ENCODE data around the gene MPP3. TPM values are rescaled to one million over a fixed set of nuclear protein-coding genes. Genes with fewer than 3 reads are reported as not detected.

MPP3 gene
- total and polyA plus RNA-seq, 10 of the 15 experiments (the other 5 are each of a cell fraction or from before 2014, with no cell fraction given) = not detected

DNA sequence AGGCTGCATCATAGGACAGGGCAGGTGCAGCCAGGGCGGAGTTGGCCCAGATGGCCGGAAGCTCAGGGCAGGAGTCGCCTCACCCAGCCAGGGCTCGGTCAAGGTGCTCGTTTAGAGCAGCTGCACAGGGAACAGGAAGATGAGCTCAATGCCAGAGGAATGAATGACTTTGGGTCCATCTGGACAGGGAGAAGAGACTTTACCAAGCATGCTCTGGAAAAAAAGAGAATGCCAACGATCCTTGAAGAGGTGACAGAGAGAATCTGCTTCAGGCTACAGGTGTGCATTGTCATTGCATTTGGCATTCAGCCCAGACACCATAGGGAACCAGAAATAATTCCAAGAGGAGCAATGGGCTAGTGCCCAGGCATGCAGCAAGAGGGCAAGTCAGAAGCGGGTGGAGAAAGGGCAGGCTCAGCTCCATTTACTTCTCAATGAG is 6.7 kb upstream of the MPP3 start:
- Histone ChIP-seq H3K4me1 (ENCODE audit: control insufficient read depth, insufficient read depth, low read length) (no peaks in the 10 kb centered on the region), H3K4me2 (ENCODE audit: control insufficient read depth, insufficient read depth) (no peak overlapping the region), H2AFZ (ENCODE audit: control insufficient read depth, low read depth, low read length) (no peak overlapping the region), H3K27me3 (replicated peaks in 1 of 2; ENCODE audit: control insufficient read depth in 2 of 2, insufficient read depth in 2 of 2, low read length in 1 of 2) (no peaks in the 10 kb centered on the region; a peak in 1 of 4 replicates), H3K9ac (ENCODE audit: control insufficient read depth, insufficient read depth, low read length) (no peak overlapping the region), H3K4me3 (no peak overlapping the region), H4K20me1 (ENCODE audit: control insufficient read depth, insufficient read depth) (no peaks in the 10 kb centered on the region), H3K9me3 (replicated peaks; ENCODE audit: control insufficient read depth, insufficient read depth, low read length) (no peaks in the 10 kb centered on the region), H3K27ac (ENCODE audit: control insufficient read depth, insufficient read depth) (no peak overlapping the region), H3K36me3 (ENCODE audit: control insufficient read depth in 2 of 2, insufficient read depth in 2 of 2, low read length in 1 of 2) (no peaks in the 10 kb centered on the region), H3K79me2 (ENCODE audit: control insufficient read depth, insufficient read depth, low read length) (no peaks in the 10 kb centered on the region)
- WGBS (ENCODE audit: insufficient coverage, insufficient replicate concordance, low lambda C conversion rate, missing lambda C conversion rate) = 39% methylated on average over 7 of the region's 7 CpGs
- ChIA-PET CTCF (interaction anchor here (1.4 to 1.6 kb wide), 2 partner anchors 10 to 72 kb away, joined by 4 to 5 read pairs; no protein-coding TSS in a partner anchor), POLR2A (no interaction called here), SMC1A (ENCODE audit: uncharacterized antibody, unreplicated experiment) (no interaction called here), RAD21 (ENCODE audit: unreplicated experiment) (no interaction called here)
- in situ Hi-C loops (cut with MboI) (no loop called here), intact Hi-C loops (cut with micrococcal nuclease; ENCODE audit: unreplicated experiment) (no loop called here)
- no TSS peak for BruUV-seq (replicated peaks)
- no peak for TF ChIP-seq BCL11A (IDR thresholded peaks at IDR 0.05; ENCODE audit: low read depth, low read length)
- no peak for TF ChIP-seq NR2C2 (IDR thresholded peaks at IDR 0.05; ENCODE audit: borderline replicate concordance, control insufficient read depth, insufficient read length, low read depth)
- TF ChIP-seq CHD4 (IDR thresholded peaks at IDR 0.05) = no peak
- no peak for TF ChIP-seq NFIC (IDR thresholded peaks at IDR 0.05; ENCODE audit: low read depth, low read length)
- no peak for TF ChIP-seq LARP7 (IDR thresholded peaks at IDR 0.05)
- TF ChIP-seq SUPT20H (IDR thresholded peaks at IDR 0.05; ENCODE audit: borderline replicate concordance, control insufficient read depth, low read depth, low read length) = no peak
- no peak for TF ChIP-seq CHD1 (IDR thresholded peaks at IDR 0.05; ENCODE audit: low read depth, low read length)
- TF ChIP-seq YY1 (IDR thresholded peaks at IDR 0.05; ENCODE audit: low read depth, low read length) = no peak
- TF ChIP-seq TCF12 (IDR thresholded peaks at IDR 0.05; ENCODE audit: low read depth, low read length) = no peak
- no peak for TF ChIP-seq NFXL1 (IDR thresholded peaks at IDR 0.05; ENCODE audit: borderline replicate concordance)
- no peak for TF ChIP-seq BACH1 (IDR thresholded peaks at IDR 0.05; ENCODE audit: borderline replicate concordance)
- no peak for TF ChIP-seq NRF1 (conservative IDR thresholded peaks at IDR 0.05; ENCODE audit: low read depth, low read length)
- no peak for TF ChIP-seq PML (IDR thresholded peaks at IDR 0.05; ENCODE audit: low read length)
- no peak for TF ChIP-seq MEF2A (IDR thresholded peaks at IDR 0.05; ENCODE audit: insufficient read depth, low read depth, low read length)
- TF ChIP-seq RELB (IDR thresholded peaks at IDR 0.05; ENCODE audit: low read depth) = no peak
- no peak for TF ChIP-seq IRF3 (IDR thresholded peaks at IDR 0.05)
- no peak for TF ChIP-seq EZH2 (IDR thresholded peaks at IDR 0.05; ENCODE audit: borderline replicate concordance, control insufficient read depth, low read depth, low read length)
- TF ChIP-seq, protein P1, sequence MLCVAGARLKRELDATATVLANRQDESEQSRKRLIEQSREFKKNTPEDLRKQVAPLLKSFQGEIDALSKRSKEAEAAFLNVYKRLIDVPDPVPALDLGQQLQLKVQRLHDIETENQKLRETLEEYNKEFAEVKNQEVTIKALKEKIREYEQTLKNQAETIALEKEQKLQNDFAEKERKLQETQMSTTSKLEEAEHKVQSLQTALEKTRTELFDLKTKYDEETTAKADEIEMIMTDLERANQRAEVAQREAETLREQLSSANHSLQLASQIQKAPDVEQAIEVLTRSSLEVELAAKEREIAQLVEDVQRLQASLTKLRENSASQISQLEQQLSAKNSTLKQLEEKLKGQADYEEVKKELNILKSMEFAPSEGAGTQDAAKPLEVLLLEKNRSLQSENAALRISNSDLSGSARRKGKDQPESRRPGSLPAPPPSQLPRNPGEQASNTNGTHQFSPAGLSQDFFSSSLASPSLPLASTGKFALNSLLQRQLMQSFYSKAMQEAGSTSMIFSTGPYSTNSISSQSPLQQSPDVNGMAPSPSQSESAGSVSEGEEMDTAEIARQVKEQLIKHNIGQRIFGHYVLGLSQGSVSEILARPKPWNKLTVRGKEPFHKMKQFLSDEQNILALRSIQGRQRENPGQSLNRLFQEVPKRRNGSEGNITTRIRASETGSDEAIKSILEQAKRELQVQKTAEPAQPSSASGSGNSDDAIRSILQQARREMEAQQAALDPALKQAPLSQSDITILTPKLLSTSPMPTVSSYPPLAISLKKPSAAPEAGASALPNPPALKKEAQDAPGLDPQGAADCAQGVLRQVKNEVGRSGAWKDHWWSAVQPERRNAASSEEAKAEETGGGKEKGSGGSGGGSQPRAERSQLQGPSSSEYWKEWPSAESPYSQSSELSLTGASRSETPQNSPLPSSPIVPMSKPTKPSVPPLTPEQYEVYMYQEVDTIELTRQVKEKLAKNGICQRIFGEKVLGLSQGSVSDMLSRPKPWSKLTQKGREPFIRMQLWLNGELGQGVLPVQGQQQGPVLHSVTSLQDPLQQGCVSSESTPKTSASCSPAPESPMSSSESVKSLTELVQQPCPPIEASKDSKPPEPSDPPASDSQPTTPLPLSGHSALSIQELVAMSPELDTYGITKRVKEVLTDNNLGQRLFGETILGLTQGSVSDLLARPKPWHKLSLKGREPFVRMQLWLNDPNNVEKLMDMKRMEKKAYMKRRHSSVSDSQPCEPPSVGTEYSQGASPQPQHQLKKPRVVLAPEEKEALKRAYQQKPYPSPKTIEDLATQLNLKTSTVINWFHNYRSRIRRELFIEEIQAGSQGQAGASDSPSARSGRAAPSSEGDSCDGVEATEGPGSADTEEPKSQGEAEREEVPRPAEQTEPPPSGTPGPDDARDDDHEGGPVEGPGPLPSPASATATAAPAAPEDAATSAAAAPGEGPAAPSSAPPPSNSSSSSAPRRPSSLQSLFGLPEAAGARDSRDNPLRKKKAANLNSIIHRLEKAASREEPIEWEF (IDR thresholded peaks at IDR 0.05; ENCODE audit: insufficient replicate concordance, low read depth, low read length) = no peak
- DNase-seq (ENCODE audit: low read depth, low spot score) = no peak
- ATAC-seq = no peak
- FAIRE-seq = no peak

Measured in GM12878 (cell line).